Stimulated activated CD4-positive, alpha-beta T cell treated with anti-CD3 and anti-CD28 coated beads, Interleukin-1b, Interleukin-23, amount 100 ng/mL, for 48 hours (primary cell): ENCODE results near the gene TBC1D14.

Source experiments
- DNase-seq: peaks from one replicate; pipeline ENCODE4 v3.0.0-alpha.2; 2020

Gene TBC1D14

DNA sequence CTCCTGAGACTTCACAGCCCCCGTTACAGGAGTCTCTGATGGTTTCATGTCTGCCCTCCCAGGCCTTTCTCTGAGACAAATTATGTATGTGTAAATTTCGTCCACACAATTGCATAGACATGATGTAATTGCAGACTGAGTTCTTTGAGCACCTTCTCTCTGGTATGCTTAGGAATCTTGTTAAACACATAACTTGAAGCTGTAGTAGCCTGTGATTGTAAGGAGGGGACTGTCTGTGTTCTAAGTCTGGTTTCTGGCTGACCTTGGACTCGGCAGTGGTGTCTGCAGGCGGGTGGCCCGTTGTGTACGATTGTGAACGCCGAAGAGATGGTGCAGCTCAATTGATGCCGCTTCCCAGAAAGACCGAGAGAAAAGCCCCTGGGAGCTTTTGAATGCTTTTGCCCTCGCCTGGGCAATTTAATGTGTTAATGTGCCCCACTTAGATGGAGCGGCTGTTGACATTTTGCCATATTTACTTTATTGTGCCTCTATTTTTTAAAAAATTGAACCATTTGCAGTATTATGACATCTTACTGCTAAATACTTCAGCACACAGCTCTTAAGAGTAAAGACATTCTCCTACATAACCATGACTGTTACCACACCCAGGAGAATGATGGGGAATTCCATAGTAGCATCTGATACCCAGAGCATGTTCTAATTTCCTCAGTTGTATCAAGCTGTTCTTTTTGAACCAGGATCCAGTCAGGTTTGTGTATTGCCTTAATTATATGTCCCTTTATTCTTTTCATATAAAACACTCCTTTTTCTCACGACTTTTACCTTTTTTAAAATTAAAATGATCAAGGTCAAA lies 75.2 kb downstream of the TBC1D14 start:
- DNase-seq: no peak

DNA sequence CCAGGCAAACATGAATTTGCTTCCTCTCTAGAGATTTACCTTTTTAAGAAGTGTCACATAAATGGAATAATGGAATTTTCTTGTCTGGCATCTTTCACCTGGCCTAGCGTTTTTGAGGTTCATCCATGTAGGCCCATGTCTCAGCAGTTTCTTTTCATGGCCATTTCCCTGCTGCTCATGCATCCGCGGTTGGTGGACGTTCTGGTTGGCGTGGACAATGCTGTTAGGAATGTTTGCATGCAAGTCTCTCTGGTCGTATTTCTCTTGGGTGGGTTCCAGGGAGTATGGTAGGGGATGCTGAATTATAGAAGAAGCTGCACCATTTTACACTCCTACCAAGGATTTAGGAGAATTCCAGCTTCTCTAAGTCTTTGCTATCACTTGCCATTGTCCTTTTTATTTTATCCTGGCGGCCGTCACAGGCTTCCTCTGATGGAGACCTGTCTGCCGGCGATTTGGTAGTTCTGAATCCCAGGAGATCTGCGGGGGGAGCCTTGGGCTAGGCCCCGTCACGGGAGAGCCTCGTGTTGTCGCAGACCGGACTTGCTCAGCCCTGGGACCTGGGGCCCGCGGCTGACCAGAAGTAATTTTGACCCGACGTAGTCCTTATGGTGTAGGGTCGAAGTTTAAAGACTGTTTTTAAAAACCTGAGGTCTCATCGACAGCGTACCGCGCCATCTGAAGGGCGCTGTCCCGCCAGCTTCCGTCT lies 76.6 kb downstream of the TBC1D14 start:
- no peak for DNase-seq

DNA sequence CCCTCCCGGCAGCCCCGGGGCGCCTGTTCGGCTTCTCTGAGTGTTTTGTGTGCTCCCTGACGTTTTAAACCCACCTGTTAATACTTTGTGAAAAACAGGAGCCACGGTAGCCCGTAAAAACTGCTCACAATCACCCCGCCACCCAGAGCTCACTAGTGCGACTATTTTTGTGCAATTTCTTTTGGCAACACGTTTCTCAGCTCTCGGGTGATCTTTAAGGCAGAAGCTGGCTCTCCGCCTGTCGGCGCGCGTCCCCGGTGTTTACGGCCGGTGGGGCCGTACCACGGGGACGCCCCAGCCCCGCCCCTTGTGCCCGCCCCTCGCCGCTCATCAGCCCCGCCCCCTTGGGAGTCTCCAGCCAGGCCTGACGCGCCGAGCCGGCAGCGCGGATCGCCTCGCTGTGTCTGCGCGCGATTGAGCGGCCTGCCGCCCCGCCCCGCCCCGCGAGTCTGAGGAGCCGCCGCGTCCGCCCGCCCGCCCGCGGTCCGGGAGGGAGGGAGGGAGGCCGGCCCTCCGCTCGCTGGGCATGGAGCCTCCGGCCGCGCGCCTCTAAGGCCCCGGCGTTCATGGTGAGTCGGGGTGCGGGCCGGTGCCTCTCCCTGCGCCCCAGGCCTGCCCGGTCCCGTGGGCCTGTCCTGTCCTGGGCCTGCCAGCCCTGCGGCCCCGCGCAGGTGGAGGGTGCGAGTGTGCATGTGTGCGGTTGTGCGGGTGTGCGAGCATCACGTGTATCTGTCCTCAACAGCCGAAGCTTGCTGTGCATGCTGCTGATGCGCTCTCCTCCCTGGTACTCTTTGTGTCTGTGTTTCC lies 77.4 kb downstream of the TBC1D14 start:
- peak; percentile 92 for DNase-seq

DNA sequence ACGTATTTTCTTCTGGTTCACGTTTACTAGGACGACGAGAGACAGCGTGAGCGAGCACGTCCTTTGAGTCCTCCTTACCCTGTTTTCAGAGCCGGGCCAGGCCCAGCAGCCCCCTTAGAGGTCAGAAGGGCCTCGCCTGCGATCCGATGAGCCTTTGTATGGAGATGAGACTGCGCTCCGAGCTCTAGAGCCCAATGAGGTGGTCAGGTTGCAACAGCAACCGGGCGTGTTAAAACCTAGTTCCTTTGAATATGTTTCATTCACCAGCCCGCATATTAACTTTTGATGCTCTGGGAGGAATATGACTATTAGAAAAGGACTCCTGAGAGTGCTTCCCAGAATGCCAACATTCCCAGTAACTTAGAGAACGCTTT lies 77.9 kb downstream of the TBC1D14 start:
- DNase-seq: no peak

DNA sequence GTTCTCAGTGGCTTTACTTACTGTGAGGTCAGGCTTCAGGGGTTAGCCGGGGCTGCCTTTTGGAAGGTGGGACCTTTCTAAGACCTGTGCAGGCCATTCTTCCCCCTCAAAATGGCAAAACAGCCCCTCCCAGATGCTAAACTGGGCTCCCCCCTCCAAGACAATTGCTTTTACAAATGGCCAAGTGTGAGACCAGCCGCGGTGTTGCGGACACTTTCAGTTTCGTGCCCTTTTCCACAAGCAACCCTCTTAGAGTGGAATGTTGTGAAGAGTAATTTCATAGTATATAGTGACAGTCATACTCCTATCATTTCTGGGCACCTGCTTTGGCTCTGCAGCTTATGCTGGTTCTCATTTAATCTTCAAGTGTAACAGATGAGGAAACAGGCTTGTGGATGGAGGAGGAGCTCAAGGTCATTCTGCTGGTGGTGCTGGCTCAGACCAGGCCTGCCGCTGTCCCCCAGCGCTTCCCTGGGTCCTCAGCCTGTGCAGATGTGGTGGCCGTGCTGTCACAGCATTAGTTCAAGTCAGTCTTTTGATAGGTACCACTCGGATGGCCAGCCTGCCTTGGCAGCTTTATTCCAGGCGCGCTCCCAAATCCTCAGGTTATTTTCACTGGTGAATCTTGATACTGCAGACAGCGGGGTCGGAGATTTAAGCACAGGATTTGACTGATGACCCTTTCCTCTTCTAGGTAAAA lies 78.5 kb downstream of the TBC1D14 start:
- DNase-seq: no peak

DNA sequence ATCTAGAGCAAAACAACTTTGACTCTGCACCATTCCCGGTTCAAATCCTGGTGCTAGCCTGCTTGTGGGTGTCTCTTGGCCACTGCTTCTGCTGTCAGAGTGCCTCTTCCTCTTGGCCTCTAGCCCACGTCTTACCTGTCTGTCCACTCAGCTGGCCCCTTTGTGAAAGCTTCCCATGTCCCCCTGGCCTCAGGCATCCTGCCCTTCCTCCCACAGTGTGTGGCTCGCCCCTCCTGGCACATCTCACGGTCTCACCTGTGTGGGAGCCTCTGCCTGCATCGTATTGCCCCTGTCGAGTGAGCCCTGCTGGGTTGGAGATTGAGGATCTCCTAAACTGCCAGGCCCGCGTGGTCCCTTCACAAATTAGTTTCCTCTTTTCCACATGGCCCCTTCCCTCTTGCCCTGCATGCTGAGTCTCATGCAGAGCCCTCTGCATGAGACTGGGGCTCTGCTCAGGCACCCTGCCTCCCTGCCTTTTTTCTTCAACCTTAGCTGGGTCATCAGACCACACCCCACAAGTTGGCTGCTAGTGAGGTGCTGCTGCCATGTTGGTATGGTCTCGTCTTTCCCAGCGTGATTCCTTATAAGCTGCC lies 79.8 kb downstream of the TBC1D14 start:
- DNase-seq: no peak

- DNase-seq: no peak
Observed at GRCh38 chr4:6990661-6991060, 81.0 kb downstream of the TBC1D14 start.

DNA sequence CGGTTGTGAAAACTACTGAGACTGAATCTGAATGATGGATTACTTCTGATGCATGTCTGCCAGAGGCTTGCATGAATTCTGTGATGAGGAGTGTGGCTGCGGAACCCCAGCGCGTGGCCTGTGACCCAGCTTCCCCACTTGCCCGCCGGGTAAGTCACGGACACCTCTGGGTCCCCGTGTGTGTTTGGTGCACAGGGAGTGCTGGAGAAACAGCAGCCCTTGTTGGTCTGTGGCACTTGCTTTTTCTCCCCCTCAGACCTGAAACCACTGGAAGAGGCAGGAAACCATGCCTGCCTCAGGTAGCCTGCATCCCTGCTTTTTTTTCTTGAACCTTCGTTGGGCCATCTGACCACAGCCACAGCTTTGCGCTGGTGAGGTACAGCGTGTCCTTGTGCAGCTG lies 81.6 kb downstream of the TBC1D14 start:
- no peak for DNase-seq

DNA sequence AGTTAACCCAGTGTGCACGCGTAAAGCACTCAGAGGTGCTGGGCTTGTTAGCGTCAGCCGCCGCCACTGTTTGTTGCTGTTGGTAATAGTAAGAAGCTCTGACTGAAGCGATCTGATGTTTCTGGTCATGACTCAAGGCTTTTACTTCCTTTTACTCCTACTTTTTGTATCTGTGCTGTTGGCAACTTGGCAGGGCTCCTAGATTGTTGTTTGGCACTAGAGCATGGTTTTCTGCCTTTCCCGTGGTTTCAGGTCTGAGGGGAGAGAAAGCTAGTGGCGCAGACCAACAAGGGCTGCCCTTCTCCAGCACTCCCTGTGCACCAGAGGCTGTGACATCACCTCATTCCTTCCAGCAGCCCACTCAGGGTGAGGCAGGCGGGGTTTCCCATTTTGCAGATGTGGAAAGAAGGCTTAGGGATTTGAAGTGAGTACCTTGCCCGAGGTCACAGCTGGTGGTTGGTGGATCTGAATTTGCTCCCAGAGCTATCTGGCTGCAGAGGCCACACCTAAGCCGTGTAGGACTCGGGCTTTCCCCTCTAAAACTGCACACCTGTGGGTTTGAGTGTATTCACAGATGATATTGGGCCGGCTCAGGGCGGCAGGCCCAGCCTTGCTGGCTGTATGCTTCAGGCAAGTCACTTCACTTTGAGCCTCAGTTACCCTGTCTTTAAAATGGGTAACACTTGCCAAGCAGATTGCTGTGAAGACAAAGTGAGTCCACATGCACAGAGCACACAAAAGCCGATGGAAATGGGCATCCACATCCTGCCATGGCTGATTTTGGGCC lies 82.3 kb downstream of the TBC1D14 start:
- no peak for DNase-seq

GRCh38 chr4:6992728-6993677 lies 83.4 kb downstream of the TBC1D14 start:
- no peak for DNase-seq

- no peak for DNase-seq
Observed at GRCh38 chr4:6996481-6996880, 86.9 kb downstream of the TBC1D14 start.

GRCh38 chr4:6999172-7000086 lies 89.8 kb downstream of the TBC1D14 start:
- DNase-seq: peak; percentile 27

DNA sequence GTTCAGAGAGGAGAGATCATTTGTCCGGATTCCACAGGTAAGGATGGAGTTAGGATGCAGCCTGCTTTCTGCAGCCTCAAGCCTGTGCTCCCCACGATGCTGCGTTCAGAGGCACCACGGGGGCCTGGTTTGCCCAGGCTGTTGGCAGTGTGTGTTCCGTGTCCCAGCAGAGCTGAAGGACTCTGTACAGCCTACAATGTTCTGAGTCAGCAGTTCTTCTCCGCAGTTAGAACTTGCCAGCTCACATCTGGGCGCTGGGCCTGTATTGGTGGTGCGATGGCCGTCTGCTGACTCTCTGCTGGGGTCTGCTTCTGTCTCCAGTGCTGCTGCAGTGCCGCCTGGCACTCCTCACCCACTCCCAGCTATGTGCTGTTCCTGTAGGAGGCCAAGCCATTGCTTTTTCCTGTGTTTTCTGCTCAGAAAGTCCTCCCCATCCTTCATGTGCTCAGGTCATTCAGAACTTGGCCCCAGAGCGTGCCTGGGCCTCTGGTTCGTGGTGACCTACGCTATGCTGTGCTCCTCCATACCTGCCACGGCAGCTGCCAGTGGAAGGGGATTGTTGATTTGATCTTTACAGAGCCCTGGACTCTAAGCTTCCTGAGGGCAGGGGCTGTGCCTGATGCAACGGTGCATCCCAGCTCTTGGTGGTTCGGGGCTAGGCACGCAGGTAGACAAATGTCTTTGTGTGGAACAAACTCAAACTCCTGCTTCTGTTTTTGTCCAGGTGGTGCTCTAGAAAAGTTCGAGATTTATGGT lies 91.0 kb downstream of the TBC1D14 start:
- DNase-seq: no peak

- no peak for DNase-seq
Observed at GRCh38 chr4:7001271-7001670, 91.6 kb downstream of the TBC1D14 start.

GRCh38 chr4:7002336-7002735 lies 92.7 kb downstream of the TBC1D14 start:
- no peak for DNase-seq

DNA sequence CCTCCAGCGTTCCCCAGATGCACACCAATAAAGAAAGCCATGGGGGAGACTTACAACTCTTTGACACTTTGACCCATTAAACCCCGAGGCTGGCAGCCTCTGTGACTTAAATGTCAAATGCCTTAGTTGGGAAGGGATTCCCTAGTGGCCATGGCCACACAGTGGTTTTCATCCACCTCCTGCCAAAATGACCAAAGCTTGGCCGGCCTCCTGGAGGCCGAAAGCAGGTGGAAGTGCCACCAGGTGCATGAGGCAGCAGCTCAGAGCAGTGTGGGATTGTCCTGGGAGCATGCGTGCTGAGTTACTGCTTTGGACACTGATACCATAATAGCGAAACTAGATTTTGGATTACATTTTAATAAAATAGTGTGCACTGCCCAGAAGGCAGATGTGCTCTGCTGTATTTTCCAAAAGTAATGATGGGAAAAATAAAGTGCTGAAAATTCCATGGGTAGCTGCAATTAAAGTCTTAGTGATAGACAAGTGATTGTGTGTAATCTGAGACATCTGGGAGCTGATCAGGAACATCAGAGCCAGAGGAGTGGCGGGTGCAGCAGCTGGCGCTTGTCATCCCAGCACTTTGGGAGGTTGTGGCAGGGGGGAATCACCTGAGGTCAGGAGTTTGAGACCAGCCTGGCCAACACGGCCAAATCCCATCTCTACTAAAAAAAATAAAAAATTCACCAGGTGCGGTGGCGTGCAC lies 93.7 kb downstream of the TBC1D14 start:
- DNase-seq: no peak

DNA sequence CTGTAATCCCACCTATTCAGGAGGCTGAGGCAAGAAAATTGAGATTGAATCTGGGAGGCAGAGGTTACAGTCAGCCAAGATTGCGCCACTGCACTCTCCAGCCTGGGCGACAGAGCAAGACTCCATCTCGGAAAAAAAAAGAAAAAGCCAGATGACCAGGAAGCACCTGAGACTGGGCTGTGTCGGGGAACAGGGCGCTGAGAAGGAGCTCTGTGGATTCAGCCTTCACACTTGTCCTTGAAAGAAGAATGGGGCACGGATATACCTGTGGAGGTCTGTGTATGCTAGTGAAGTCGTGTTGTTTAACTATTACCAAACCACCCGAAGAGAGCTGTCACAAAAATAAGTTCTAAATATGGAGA lies 94.2 kb downstream of the TBC1D14 start:
- DNase-seq: no peak

DNA sequence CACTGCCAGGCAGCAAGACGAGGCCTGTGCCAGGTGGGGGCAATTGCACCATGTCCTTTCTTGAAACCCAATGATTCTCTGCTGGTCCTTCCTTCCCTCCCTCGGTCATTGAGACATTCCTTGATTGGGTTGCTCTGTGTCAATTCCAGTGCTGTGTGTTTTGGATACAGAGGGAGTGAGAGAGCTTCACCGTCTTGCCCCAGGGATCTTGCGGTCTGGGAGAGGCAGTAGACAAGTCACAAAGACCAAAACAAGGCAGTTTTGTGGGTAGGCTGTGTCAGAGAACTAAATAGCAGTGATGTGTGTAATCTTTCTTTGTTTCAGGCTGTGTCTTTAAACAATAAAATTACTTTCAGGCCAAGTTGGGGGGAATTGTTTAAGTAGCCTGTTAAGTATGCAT lies 94.7 kb downstream of the TBC1D14 start:
- DNase-seq: no peak
